Gastroesophageal sphincter (tissue), 3 donors: ENCODE data around the gene DCP1B.

Experiments used
- CTCF ChIP-seq, 4 experiments: fragments of 200-600 bp in 2 of 4; fragments of 450-650 bp in 2 of 4; sonication (generic) in 1 of 4; IDR thresholded peaks; one replicate each; pipeline ENCODE4 v1.5.1; 2017 to 2019; ENCODE audit warnings: antibody characterized with exemption in 4 of 4, mild to moderate bottlenecking in 2 of 4, moderate library complexity in 2 of 4
- POLR2A ChIP-seq, 2 donors: fragments of 450-650 bp; IDR thresholded peaks; one replicate each; pipeline ENCODE4 v1.6.1; 2017; ENCODE audit warnings: antibody characterized with exemption in 2 of 2, mild to moderate bottlenecking in 2 of 2, moderate library complexity in 1 of 2
- POLR2AphosphoS5 ChIP-seq: sonication (generic); formaldehyde crosslinking; IDR thresholded peaks from one replicate; pipeline ENCODE4 v1.6.1; 2017; ENCODE audit warnings: antibody characterized with exemption

- TF ChIP-seq POLR2A (IDR thresholded peaks at IDR 0.05): no peak
- TF ChIP-seq CTCF (IDR thresholded peaks at IDR 0.05): no peak
- no peak for TF ChIP-seq POLR2AphosphoS5
Measured at GRCh38 chr12:1934068-1934467, 70.2 kb downstream of the DCP1B start.
